ENCODE results near the gene MSX2. TPM values are rescaled to one million over a fixed set of nuclear protein-coding genes. Genes with fewer than 3 reads are reported as not detected.
A peak's percentile ranks its signal among the peaks of the same experiment; 100 is the strongest.

Gene MSX2
- total and polyA plus RNA-seq, 7 donors = 0.90 to 3.6 (median 1.6) TPM

- TF ChIP-seq CTCF (IDR thresholded peaks at IDR 0.05) = no peak
- intact Hi-C loops (cut with DNase I) = loop anchor here in 1 of 2 donors (10.0 kb wide), 1 partner anchor 408 kb away; no protein-coding TSS in a partner anchor
- Histone ChIP-seq H3K4me1 (no peaks in the 10 kb centered on the region), H3K4me3 (no peak overlapping the region), H3K27ac (no peak overlapping the region), H3K27me3 (ENCODE audit: insufficient read depth in 3 of 3, low read length in 2 of 3) (peaks cover 9 to 72% (median 29%) of the 10 kb centered on the region in 3 donors), H3K36me3 (ENCODE audit: insufficient read depth in 1 of 2, low read depth in 1 of 2) (peaks cover 0 to 9% of the 10 kb centered on the region in 2 donors), H3K9me3 (no peaks in the 10 kb centered on the region)
- WGBS, 3 donors = 9 to 34% (median 33%) methylated on average over 62 of the region's 62 CpGs
- DNase-seq (no peak), ATAC-seq (no peak)
Observed at GRCh38 chr5:174732036-174733020, 7.9 kb downstream of the MSX2 start.

- Histone ChIP-seq H3K4me3 (no peak overlapping the region), H3K9me3 (no peaks in the 10 kb centered on the region), H3K27me3 (ENCODE audit: insufficient read depth in 3 of 3, low read length in 2 of 3) (peaks cover 9 to 76% (median 31%) of the 10 kb centered on the region in 3 donors), H3K4me1 (no peaks in the 10 kb centered on the region), H3K36me3 (ENCODE audit: insufficient read depth in 1 of 2, low read depth in 1 of 2) (peaks cover 0 to 9% of the 10 kb centered on the region in 2 donors), H3K27ac (no peak overlapping the region)
- intact Hi-C loops (cut with DNase I) = loop anchor here in 1 of 2 donors (10.0 kb wide), 1 partner anchor 408 kb away; no protein-coding TSS in a partner anchor
- TF ChIP-seq CTCF (IDR thresholded peaks at IDR 0.05) = no peak
- no peak for DNase-seq
- 39 to 68% (median 63%) methylated on average over 13 to 15 of the region's 15 CpGs for WGBS, 3 donors
- ATAC-seq = no peak
Observed at GRCh38 chr5:174733091-174733690, 8.8 kb downstream of the MSX2 start.

GRCh38 chr5:174733836-174734235 is 9.5 kb downstream of the MSX2 start:
- H3K9me3 ChIP-seq = no peaks in the 10 kb centered on the region
- no peak overlapping the region for H3K4me3 ChIP-seq
- intact Hi-C loops (cut with DNase I) = loop anchor here in 1 of 2 donors (10.0 kb wide), 1 partner anchor 409 kb away; no protein-coding TSS in a partner anchor
- peaks cover 9 to 72% (median 31%) of the 10 kb centered on the region in 3 donors for H3K27me3 ChIP-seq (ENCODE audit: insufficient read depth in 3 of 3, low read length in 2 of 3)
- no peaks in the 10 kb centered on the region for H3K4me1 ChIP-seq
- DNase-seq = no peak
- no peak overlapping the region for H3K27ac ChIP-seq
- TF ChIP-seq CTCF (IDR thresholded peaks at IDR 0.05) = no peak
- ATAC-seq = no peak
- WGBS, 3 donors = 51 to 74% (median 63%) methylated on average over 3 of the region's 3 CpGs
- peaks cover 0 to 9% of the 10 kb centered on the region in 2 donors for H3K36me3 ChIP-seq (ENCODE audit: insufficient read depth in 1 of 2, low read depth in 1 of 2)

GRCh38 chr5:174734571-174735497 is 10.5 kb downstream of the MSX2 start:
- Histone ChIP-seq H3K36me3 (ENCODE audit: insufficient read depth in 1 of 2, low read depth in 1 of 2) (peaks cover 0 to 1% of the 10 kb centered on the region in 2 donors), H3K27ac (no peak overlapping the region), H3K4me1 (no peaks in the 10 kb centered on the region), H3K27me3 (ENCODE audit: insufficient read depth in 3 of 3, low read length in 2 of 3) (peaks cover 9 to 72% (median 31%) of the 10 kb centered on the region in 3 donors), H3K9me3 (no peaks in the 10 kb centered on the region), H3K4me3 (peak overlapping the region; percentile 39)
- no peak for ATAC-seq
- 9 to 14% (median 14%) methylated on average over 22 of the region's 22 CpGs for WGBS, 3 donors
- no peak for TF ChIP-seq CTCF (IDR thresholded peaks at IDR 0.05)
- intact Hi-C loops (cut with DNase I) = loop anchor here (5.0 to 10.0 kb wide), 2 partner anchors 318 to 410 kb away; no protein-coding TSS in a partner anchor
- DNase-seq = no peak
